Stomach (tissue), 9 donors: ENCODE measurements around the gene RBL2. TPM values are rescaled to one million over a fixed set of nuclear protein-coding genes. Genes with fewer than 3 reads are reported as not detected.
A peak's percentile ranks its signal among the peaks of the same experiment; 100 is the strongest.

ENCODE experiments used
- DNase-seq, 2 donors: peaks; one replicate each; pipeline versions ENCODE4 v3.0.0 to v3.0.0-alpha.2; 2013 to 2019
- H3K27ac ChIP-seq, 5 donors: fragments of 200-600 bp in 4 of 5; sonication (generic) in 4 of 5; one replicate each; pipeline ENCODE4 v1.5.1; 2013 to 2019; ENCODE audit warnings: mild to moderate bottlenecking in 1 of 5, moderate library complexity in 1 of 5
- H3K27me3 ChIP-seq, 3 donors: fragments of 200-600 bp; sonication (generic); one replicate each; pipeline ENCODE4 v1.5.1; 2017 to 2019; ENCODE audit warnings: mixed run types in 1 of 3
- H3K36me3 ChIP-seq, 4 donors: fragments of 200-600 bp; sonication (generic); 1 replicate in 3 of 4; 2 replicates in 1 of 4; pipeline ENCODE4 v1.5.1; 2016 to 2019
- H3K4me1 ChIP-seq, 4 donors: fragments of 200-600 bp; sonication (generic); one replicate each; pipeline ENCODE4 v1.5.1; 2016 to 2019
- H3K4me3 ChIP-seq, 4 donors: fragments of 200-600 bp; sonication (generic) in 3 of 4; one replicate each; pipeline ENCODE4 v1.5.1; 2016 to 2019; ENCODE audit warnings: mild to moderate bottlenecking in 1 of 4
- H3K9me3 ChIP-seq, 4 donors: fragments of 200-600 bp; sonication (generic); one replicate each; pipeline ENCODE4 v1.5.1; 2016 to 2019
- EP300 ChIP-seq: sonication (generic); formaldehyde crosslinking; IDR thresholded peaks from one replicate; pipeline ENCODE4 v1.6.1; 2017; ENCODE audit warnings: antibody characterized with exemption
- POLR2A ChIP-seq, 4 donors: fragments of 450-650 bp; IDR thresholded peaks; one replicate each; pipeline ENCODE4 v1.6.1; 2016; ENCODE audit warnings: antibody characterized with exemption in 4 of 4, control low read depth in 2 of 4, mild to moderate bottlenecking in 1 of 4, moderate library complexity in 1 of 4
- POLR2AphosphoS5 ChIP-seq, 3 donors: sonication (generic); formaldehyde crosslinking; IDR thresholded peaks; one replicate each; pipeline ENCODE4 v1.6.1; 2016; ENCODE audit warnings: antibody characterized with exemption in 3 of 3
- WGBS, 5 donors: extraction: QIAGEN DNeasy Blood & Tissue Kit in 3 of 5; methylation state at CpG; one replicate each; pipeline versions ENCODE4 v1.1.5 to v1.1.7; 2013 to 2018; 5-methylcytosine and 5-hydroxymethylcytosine counted together
- intact Hi-C: fragments of 100-400 bp; cut with DNase I; formaldehyde crosslinking; loops from one replicate; pipeline ENCODE4 v1.15.1; 2023; ENCODE audit warnings: low total_unique reads
- polyA plus RNA-seq, 3 donors: library from polyadenylated mRNA; stranded (reverse); fragments of 200-250 nt; gene quantifications; one replicate each; pipeline ENCODE4 v1.2.3, GENCODE V29; 2013
- total RNA-seq, 5 donors: library from RNA; depleted of rRNA; stranded (reverse); fragments of >200 nt; gene quantifications; one replicate each; pipeline versions ENCODE4 v1.1.0 to v1.2.3, GENCODE V29; 2014 to 2016
- TF ChIP-seq, protein P1 (sequence below), 7 experiments: fragments of 450-650 bp in 4 of 7; fragments of 200-600 bp in 3 of 7; sonication (generic) in 3 of 7; IDR thresholded peaks; one replicate each; pipeline ENCODE4 v1.5.1; 2016 to 2019; ENCODE audit warnings: antibody characterized with exemption in 7 of 7, control low read depth in 2 of 7, mild to moderate bottlenecking in 1 of 7
- donor health status: healthy with polysubstance abuse.
- donor health status: Bipolar disorder and iron deficiency.
- donor health status: healthy.

RBL2 gene
- total and polyA plus RNA-seq, 8 donors = 23.0 to 234 (median 82.5) TPM

DNA sequence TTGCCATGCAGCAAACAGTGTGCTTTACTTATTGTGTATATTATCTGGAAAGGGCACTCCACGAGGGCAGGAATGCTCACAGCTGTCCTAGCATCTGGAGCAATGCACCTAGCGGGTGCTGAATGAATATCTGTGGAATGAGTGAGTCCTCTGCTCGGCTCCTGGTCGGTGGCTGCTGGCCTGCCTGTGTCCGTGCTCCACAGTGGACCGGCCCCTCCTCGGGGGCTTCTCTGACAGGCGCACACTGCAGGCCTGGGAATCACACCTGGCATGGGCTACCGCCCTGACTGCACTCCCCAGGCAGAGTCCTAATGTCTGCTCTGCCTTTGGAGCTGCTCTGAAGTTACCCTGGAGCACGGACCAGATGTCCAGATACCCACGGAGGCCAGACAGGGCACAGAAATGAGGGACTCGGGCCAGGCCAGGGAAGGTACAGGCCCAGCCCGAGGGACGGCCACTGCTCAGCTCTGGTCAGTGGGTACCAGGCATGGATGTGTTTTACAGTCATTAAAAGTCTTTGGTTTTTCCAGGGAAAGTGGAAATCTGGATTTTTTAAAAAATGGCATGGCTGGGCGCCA, 89.8 kb downstream of the RBL2 start:
- Histone ChIP-seq H3K9me3 (no peaks in the 10 kb centered on the region), H3K27me3 (no peaks in the 10 kb centered on the region), H3K4me1 (no peaks in the 10 kb centered on the region), H3K27ac (no peak overlapping the region), H3K4me3 (no peak overlapping the region), H3K36me3 (no peaks in the 10 kb centered on the region)
- WGBS, 5 donors = 85 to 93% (median 88%) methylated on average over 13 to 15 of the region's 15 CpGs
- DNase-seq = no peak
- intact Hi-C loops = no loop called here
- TF ChIP-seq, protein P1, sequence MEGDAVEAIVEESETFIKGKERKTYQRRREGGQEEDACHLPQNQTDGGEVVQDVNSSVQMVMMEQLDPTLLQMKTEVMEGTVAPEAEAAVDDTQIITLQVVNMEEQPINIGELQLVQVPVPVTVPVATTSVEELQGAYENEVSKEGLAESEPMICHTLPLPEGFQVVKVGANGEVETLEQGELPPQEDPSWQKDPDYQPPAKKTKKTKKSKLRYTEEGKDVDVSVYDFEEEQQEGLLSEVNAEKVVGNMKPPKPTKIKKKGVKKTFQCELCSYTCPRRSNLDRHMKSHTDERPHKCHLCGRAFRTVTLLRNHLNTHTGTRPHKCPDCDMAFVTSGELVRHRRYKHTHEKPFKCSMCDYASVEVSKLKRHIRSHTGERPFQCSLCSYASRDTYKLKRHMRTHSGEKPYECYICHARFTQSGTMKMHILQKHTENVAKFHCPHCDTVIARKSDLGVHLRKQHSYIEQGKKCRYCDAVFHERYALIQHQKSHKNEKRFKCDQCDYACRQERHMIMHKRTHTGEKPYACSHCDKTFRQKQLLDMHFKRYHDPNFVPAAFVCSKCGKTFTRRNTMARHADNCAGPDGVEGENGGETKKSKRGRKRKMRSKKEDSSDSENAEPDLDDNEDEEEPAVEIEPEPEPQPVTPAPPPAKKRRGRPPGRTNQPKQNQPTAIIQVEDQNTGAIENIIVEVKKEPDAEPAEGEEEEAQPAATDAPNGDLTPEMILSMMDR (IDR thresholded peaks at IDR 0.05) = no peak
- no peak for TF ChIP-seq POLR2A (IDR thresholded peaks at IDR 0.05)
- TF ChIP-seq POLR2AphosphoS5 (IDR thresholded peaks at IDR 0.05) = no peak
- no peak for TF ChIP-seq EP300

DNA sequence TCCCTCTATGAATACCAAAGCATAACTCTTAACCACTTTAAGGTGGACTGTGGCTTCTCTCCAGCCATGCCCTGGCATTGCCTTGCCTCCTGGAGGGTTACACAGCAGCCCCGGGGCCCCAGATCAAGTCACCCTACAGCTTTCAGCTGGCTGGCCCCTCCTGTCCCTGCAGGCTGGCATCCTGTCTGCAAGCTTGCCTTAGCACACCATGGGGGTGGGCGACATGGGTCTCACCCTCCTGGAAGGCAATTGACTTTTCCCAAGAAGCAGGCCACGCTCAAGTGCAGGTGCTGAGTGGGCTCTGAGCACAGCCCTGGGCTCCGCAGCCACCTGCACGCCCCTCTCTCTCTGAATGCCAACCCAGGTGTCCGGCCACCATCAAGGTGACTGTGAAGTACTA, 94.5 kb downstream of the RBL2 start:
- H3K4me1 ChIP-seq = no peaks in the 10 kb centered on the region
- TF ChIP-seq POLR2A (IDR thresholded peaks at IDR 0.05) = no peak
- TF ChIP-seq, protein P1 (IDR thresholded peaks at IDR 0.05) = no peak
- TF ChIP-seq EP300 = no peak
- TF ChIP-seq POLR2AphosphoS5 (IDR thresholded peaks at IDR 0.05) = no peak

DNA sequence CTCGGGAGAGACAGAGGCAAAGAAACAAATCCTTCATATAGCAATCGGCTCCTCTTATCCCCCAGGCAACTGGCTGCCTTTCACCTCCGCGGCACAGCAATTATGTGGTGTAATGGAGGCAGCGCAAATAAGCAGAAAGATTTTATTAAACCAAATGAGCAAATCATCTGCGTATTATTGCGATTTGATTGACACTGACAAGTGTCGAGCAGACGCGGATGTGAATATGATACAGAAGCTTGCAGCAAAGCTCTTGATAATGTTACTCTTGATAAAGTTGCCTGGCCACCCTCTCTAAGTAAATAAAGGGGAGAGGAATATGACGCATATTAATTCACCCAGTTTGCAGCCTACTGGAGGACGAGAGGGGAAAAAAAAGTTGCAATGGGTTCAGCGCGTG, 95.2 kb downstream of the RBL2 start:
- Histone ChIP-seq H3K9me3 (no peaks in the 10 kb centered on the region), H3K4me1 (no peaks in the 10 kb centered on the region), H3K4me3 (no peak overlapping the region), H3K27ac (no peak overlapping the region), H3K36me3 (no peaks in the 10 kb centered on the region), H3K27me3 (no peaks in the 10 kb centered on the region)
- 58 to 74% (median 60%) methylated on average over 14 of the region's 14 CpGs for WGBS, 5 donors
- intact Hi-C loops = no loop called here
- TF ChIP-seq EP300 = no peak
- TF ChIP-seq, protein P1 (IDR thresholded peaks at IDR 0.05) = no peak
- no peak for TF ChIP-seq POLR2A (IDR thresholded peaks at IDR 0.05)
- no peak for TF ChIP-seq POLR2AphosphoS5 (IDR thresholded peaks at IDR 0.05)
- DNase-seq = peak in 1 of 2 donors; percentile 34

More for the DNA sequence above, 94.5 kb downstream of the RBL2 start:
- Histone ChIP-seq H3K27ac (no peak overlapping the region), H3K27me3 (no peaks in the 10 kb centered on the region), H3K4me3 (no peak overlapping the region), H3K36me3 (no peaks in the 10 kb centered on the region), H3K9me3 (no peaks in the 10 kb centered on the region)
- DNase-seq = no peak
- intact Hi-C loops = no loop called here
- WGBS, 5 donors = 85 to 95% (median 94%) methylated on average over 6 of the region's 6 CpGs

DNA sequence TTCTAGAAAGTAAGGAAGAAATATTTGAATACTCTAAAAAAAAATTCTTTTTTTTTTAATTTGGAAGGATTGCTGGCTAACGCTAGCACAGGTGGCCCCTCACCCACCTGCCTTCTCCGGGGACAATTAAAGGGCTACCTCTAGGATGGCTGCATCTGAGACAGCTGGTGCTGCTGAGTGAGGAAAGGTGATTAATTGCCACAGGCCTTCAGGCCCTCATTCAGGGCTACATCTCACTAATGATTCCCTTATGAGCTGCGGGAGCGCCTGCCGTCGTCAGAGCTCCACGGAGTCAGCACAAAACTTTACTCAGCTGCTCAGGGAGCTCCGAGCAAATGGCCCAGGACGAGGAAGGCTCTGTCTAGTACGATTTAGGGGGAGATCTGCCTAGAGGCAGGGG, 95.8 kb downstream of the RBL2 start:
- Histone ChIP-seq H3K27me3 (no peaks in the 10 kb centered on the region), H3K36me3 (no peaks in the 10 kb centered on the region), H3K4me3 (no peak overlapping the region), H3K4me1 (no peaks in the 10 kb centered on the region), H3K9me3 (no peaks in the 10 kb centered on the region), H3K27ac (no peak overlapping the region)
- WGBS, 5 donors = 43 to 64% (median 59%) methylated on average over 8 to 10 of the region's 10 CpGs
- peak in 1 of 2 donors; percentile 31 for DNase-seq
- intact Hi-C loops = no loop called here
- no peak for TF ChIP-seq POLR2A (IDR thresholded peaks at IDR 0.05)
- TF ChIP-seq, protein P1 (IDR thresholded peaks at IDR 0.05) = no peak
- no peak for TF ChIP-seq POLR2AphosphoS5 (IDR thresholded peaks at IDR 0.05)
- no peak for TF ChIP-seq EP300
